HG02884 (cell line): ENCODE data around the gene TAAR6.
A peak's percentile ranks its signal among the peaks of the same experiment; 100 is the strongest.
"Not testable (repeated sequence)": the region's sequence is repeated elsewhere in the genome, so short reads cannot be mapped to it uniquely, and the experiment has no call there.

ENCODE experiments used
- ATAC-seq: cut with Tn5 transposase; IDR thresholded peaks from one replicate; pipeline ENCODE4 v1.9.1; 2021; ENCODE audit warnings: mild to moderate bottlenecking, moderate library complexity; ENCODE audit not compliant: unreplicated experiment

Gene TAAR6

GRCh38 chr6:132587424-132587823 lies 17.3 kb downstream of the TAAR6 start:
- ATAC-seq = no peak

GRCh38 chr6:132589454-132589853 lies 19.3 kb downstream of the TAAR6 start, which contains the start of gene TAAR5:
TSS of gene TAAR5 (minus strand) at chr6:132589741. CDS start at chr6:132589686, 55 bp downstream.
- ATAC-seq = no peak

GRCh38 chr6:132590362-132590761 lies 20.2 kb downstream of the TAAR6 start:
- ATAC-seq = no peak

DNA sequence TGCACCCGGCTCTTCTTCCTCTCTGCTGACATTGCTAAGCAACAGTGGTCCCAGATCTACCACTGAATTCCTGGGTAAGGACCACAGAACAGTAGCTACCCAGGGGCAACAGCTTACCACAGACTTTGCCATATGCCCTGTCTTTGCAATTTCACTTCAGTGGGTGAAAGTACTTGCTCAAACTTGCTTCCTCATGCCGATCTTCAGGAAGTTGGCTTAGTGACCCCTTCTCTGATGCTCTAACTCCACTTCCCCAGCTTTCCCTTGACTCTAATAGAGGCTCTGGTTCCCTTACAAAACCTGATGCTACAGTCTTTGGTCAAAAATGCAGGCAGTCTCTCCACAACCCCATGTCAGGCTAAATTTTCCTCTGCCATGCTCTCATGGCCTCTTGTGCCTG lies 22.7 kb downstream of the TAAR6 start:
- no peak for ATAC-seq

- ATAC-seq = no peak
Measured at GRCh38 chr6:132596201-132596600, 26.1 kb downstream of the TAAR6 start.

GRCh38 chr6:132598473-132598872 lies 28.4 kb downstream of the TAAR6 start:
- peak; percentile 63 for ATAC-seq

DNA sequence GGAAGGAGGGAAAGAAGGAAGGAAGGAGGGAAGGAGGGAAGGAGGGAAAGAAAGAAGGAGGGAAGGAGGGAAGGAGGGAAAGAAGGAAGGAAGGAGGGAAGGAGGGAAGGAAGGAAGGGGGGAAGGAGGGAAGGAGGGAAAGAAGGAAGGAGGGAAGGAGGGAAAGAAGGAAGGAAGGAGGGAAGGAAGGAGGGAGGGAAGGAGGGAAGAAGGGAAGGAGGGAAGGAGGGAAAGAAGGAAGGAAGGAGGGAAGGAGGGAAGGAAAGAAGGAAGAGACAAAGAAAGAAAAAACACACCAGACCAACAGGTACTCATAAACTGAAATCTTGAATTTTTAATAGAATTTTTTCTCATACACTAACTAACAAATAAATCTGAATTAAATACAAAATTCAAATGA lies 30.8 kb downstream of the TAAR6 start:
- not testable (repeated sequence) for ATAC-seq

- no peak for ATAC-seq
Measured at GRCh38 chr6:132604635-132605152, 34.6 kb downstream of the TAAR6 start.

GRCh38 chr6:132607544-132608233 lies 37.6 kb downstream of the TAAR6 start:
- ATAC-seq = no peak

- no peak for ATAC-seq
Measured at GRCh38 chr6:132611616-132612015, 41.5 kb downstream of the TAAR6 start.

DNA sequence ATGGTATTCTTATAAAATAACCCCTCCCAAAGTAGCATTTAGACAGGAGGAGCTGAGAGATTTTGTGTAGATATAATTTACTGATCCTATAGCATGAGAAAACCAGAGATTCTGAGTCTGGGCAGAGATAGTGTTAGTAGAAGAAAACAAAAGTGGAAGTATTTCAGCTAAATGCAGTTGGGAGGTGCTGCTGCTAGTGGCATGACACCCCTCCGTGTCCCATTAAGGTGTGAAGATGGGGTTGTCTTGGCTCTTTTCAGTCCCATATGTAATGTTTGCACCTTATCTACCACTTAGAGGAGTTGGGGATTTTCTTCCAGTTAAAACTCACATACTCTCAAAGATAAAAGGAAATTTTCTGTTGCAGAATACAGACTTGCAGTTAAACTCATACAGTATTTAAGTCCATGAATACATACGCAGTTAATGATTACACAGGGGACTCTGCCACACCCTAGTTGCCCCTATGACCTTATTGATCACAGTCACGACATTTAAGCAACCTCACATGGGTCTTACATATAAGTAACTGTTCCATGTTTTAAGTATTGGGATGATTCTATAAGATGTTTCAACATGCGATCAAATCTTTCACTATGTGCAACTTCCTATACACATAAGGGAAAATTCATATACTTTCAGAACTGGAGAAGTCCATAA lies 42.5 kb downstream of the TAAR6 start:
- ATAC-seq = no peak

DNA sequence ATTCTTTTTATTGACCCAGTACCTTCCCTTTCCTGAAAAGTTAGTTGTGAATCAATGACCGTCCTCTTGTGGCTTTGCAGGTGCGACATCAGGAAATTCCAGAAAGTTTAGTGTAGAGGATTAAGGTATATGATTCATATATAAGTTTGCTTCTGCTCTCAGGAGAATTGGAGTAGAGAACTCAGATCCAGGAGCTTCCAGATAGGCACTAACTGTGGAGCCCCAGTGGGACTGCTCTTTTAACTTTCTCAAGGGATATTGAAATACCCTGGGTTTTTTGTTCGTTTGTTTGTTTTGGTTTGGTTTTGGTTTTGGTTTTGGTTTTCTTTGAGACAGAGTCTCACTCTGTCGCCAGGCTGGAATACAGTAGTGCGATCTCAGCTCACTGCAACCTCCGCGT lies 44.4 kb downstream of the TAAR6 start:
- no peak for ATAC-seq

- ATAC-seq = no peak
Measured at GRCh38 chr6:132616677-132617076, 46.6 kb downstream of the TAAR6 start.
